ENCODE data around the gene PPP1R12A.

Gene PPP1R12A

DNA sequence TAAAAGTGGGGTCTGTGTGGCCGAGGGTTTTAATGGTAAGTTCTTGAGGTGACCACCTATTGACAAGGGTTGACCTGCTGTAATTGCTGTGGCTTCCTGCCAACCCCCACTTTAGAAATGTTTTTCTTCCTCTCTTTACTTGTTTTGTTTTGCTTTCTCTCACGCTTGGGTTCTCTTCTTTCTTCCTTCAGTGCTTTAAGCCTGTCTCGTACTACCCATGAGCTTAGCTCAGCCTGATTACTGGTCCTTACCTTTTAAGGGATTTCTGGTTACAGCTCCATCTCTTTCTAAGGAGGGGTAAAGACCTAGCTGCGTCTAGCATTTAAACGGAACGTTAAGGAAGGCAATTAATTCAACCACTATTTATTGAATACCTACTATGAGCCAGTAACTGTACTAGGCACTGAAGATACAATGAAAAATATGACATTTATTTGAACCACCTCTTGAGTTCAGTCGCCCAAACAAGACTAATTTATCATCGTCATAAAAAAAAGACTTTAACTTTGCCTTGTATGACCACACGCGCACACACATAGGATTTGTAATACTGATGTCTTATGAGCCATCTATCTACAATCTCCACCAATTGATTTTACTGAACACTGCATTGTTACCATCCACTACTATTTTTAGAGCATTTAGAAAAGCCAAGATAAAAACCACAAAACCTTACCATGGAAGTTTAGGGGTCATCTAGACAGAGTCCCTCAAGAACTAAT, 888 bp upstream of the PPP1R12A start (continued):
- TF ChIP-seq, protein P1, sequence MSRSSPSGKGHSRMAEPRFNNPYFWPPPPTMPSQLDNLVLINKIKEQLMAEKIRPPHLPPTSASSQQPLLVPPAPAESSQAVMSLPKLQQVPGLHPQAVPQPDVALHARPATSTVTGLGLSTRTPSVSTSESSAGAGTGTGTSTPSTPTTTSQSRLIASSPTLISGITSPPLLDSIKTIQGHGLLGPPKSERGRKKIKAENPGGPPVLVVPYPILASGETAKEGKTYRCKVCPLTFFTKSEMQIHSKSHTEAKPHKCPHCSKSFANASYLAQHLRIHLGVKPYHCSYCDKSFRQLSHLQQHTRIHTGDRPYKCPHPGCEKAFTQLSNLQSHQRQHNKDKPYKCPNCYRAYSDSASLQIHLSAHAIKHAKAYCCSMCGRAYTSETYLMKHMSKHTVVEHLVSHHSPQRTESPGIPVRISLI (tag by site-specific recombination; IDR thresholded peaks at IDR 0.05), result peak; percentile 14; the same call in 1 of the 2 replicates
- no peak for TF ChIP-seq ZNF426 (tag by site-specific recombination; IDR thresholded peaks at IDR 0.05)
- no peak for TF ChIP-seq SCRT1 (tag by site-specific recombination; IDR thresholded peaks at IDR 0.05; ENCODE audit: borderline replicate concordance)
- TF ChIP-seq ZBTB17 (tag by site-specific recombination; IDR thresholded peaks at IDR 0.05), result peak; percentile 48
- TF ChIP-seq PRDM1 (tag by site-specific recombination; IDR thresholded peaks at IDR 0.05), result 0 out of 2 replicates have a peak, but pooled peaks have one; percentile 25
- peak; percentile 81 for TF ChIP-seq ZNF664 (tag by site-specific recombination; IDR thresholded peaks at IDR 0.05)
- no peak for TF ChIP-seq OVOL3 (tag by site-specific recombination; IDR thresholded peaks at IDR 0.05)
- no peak for TF ChIP-seq ZNF768 (tag by site-specific recombination; IDR thresholded peaks at IDR 0.05)
- TF ChIP-seq KLF1 (tag by site-specific recombination; IDR thresholded peaks at IDR 0.05), result no peak
- TF ChIP-seq, protein P2, sequence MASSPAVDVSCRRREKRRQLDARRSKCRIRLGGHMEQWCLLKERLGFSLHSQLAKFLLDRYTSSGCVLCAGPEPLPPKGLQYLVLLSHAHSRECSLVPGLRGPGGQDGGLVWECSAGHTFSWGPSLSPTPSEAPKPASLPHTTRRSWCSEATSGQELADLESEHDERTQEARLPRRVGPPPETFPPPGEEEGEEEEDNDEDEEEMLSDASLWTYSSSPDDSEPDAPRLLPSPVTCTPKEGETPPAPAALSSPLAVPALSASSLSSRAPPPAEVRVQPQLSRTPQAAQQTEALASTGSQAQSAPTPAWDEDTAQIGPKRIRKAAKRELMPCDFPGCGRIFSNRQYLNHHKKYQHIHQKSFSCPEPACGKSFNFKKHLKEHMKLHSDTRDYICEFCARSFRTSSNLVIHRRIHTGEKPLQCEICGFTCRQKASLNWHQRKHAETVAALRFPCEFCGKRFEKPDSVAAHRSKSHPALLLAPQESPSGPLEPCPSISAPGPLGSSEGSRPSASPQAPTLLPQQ (tag by site-specific recombination; IDR thresholded peaks at IDR 0.05), result no peak
- TF ChIP-seq, protein P3, sequence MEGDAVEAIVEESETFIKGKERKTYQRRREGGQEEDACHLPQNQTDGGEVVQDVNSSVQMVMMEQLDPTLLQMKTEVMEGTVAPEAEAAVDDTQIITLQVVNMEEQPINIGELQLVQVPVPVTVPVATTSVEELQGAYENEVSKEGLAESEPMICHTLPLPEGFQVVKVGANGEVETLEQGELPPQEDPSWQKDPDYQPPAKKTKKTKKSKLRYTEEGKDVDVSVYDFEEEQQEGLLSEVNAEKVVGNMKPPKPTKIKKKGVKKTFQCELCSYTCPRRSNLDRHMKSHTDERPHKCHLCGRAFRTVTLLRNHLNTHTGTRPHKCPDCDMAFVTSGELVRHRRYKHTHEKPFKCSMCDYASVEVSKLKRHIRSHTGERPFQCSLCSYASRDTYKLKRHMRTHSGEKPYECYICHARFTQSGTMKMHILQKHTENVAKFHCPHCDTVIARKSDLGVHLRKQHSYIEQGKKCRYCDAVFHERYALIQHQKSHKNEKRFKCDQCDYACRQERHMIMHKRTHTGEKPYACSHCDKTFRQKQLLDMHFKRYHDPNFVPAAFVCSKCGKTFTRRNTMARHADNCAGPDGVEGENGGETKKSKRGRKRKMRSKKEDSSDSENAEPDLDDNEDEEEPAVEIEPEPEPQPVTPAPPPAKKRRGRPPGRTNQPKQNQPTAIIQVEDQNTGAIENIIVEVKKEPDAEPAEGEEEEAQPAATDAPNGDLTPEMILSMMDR (tag by site-specific recombination; IDR thresholded peaks at IDR 0.05), result no peak

DNA sequence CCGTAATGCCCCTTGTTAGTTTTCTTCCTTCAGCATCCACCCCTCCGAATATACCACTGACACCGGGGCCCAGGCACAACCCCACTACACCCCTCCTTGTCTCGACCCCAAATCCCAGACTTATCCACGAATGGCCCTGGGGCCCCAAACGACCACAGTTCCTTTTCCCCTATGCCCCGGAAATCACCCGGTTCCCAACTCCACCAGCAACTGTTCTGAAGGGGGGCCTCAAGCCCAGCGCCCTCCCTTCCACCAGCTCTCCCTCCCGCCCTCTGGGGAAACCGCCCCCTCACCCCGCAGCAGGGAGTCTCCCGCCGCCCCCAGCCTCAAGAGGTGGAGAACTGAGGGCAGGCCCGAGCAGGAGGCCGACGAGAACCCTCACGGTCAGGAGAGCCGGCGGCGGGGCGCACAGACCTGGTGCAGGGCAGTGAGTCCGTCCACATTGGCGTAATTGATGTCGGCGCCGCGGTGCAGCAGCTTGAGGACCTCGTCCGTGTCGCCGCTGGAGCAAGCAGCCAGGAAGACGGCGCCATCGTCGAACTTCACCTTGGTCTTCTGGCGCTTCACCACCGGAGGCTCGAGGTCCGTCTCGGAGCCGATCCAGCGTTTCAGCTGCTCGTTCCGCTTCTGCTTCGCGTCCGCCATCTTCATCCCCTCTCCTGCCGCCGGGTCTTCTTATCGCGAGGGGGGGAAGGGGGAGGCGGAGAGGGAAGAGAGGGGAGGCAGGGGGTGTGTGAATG, 446 bp downstream of the PPP1R12A start:
- ChIA-PET CTCF (interaction anchor here (0.6 to 1.0 kb wide), 3 partner anchors 86 to 514 kb away, joined by 3 read pairs; no protein-coding TSS in a partner anchor), POLR2A (interaction anchor here (1.1 to 1.6 kb wide), 2 partner anchors 9 to 254 kb away, joined by 3 read pairs; no protein-coding TSS in a partner anchor)
- Histone ChIP-seq H3K4me1 (ENCODE audit: control insufficient read depth, insufficient read depth, low read length) (peaks cover 5% of the 10 kb centered on the region), H3K27ac (ENCODE audit: extremely low read depth, low read depth, low read length) (peak overlapping the region; percentile 93), H3K36me3 (ENCODE audit: control insufficient read depth in 2 of 2, insufficient read depth in 1 of 2, low read length in 2 of 2) (no peaks in the 10 kb centered on the region), H3K4me3 (ENCODE audit: low read depth, low read length) (peak overlapping the region; percentile 76), H3K9me3 (ENCODE audit: control insufficient read depth, insufficient read depth, low read depth, low read length) (no peaks in the 10 kb centered on the region)
- peak; percentile 67 for TF ChIP-seq KLF9 (tag by site-specific recombination; IDR thresholded peaks at IDR 0.05; ENCODE audit: low read depth)
- no peak for TF ChIP-seq ZNF707 (tag by site-specific recombination; IDR thresholded peaks at IDR 0.05)
- TF ChIP-seq ZBTB20 (tag by site-specific recombination; IDR thresholded peaks at IDR 0.05), result peak; percentile 98
- peak; percentile 26; the same call in 1 of the 2 replicates for TF ChIP-seq ZNF391 (tag by site-specific recombination; IDR thresholded peaks at IDR 0.05; ENCODE audit: borderline replicate concordance, low read depth)
- TF ChIP-seq GLIS2 (tag by site-specific recombination; IDR thresholded peaks at IDR 0.05), result peak; percentile 39; the same call in 1 of the 2 replicates
- no peak for TF ChIP-seq GLI4 (tag by site-specific recombination; IDR thresholded peaks at IDR 0.05)
- TF ChIP-seq ZBTB7A (tag by site-specific recombination; IDR thresholded peaks at IDR 0.05; ENCODE audit: low read depth), result no peak
- TF ChIP-seq KLF8 (tag by site-specific recombination; IDR thresholded peaks at IDR 0.05), result peak; percentile 12; the same call in 1 of the 2 replicates
- no peak for TF ChIP-seq ZNF248 (tag by site-specific recombination; IDR thresholded peaks at IDR 0.05)
- TF ChIP-seq ZNF777 (tag by site-specific recombination; IDR thresholded peaks at IDR 0.05; ENCODE audit: borderline replicate concordance), result peak; percentile 55; the same call in 1 of the 2 replicates
- TF ChIP-seq ZNF121 (tag by site-specific recombination; IDR thresholded peaks at IDR 0.05), result peak; percentile 66; the same call in 1 of the 2 replicates
- peak; percentile 26; the same call in 1 of the 2 replicates for TF ChIP-seq ZBTB8A (tag by site-specific recombination; IDR thresholded peaks at IDR 0.05)
- TF ChIP-seq OVOL3 (tag by site-specific recombination; IDR thresholded peaks at IDR 0.05), result no peak
- TF ChIP-seq ZIC2 (tag by site-specific recombination; IDR thresholded peaks at IDR 0.05), result peak; percentile 22; the same call in 1 of the 2 replicates
- TF ChIP-seq REPIN1 (tag by site-specific recombination; IDR thresholded peaks at IDR 0.05; ENCODE audit: low read depth), result no peak
- TF ChIP-seq ZNF423 (tag by site-specific recombination; IDR thresholded peaks at IDR 0.05), result peak; percentile 20; the same call in 1 of the 2 replicates
- TF ChIP-seq BCL11B (tag by site-specific recombination; IDR thresholded peaks at IDR 0.05; ENCODE audit: low read depth), result peak; percentile 16; the same call in 1 of the 2 replicates
- TF ChIP-seq ZNF610 (tag by site-specific recombination; IDR thresholded peaks at IDR 0.05; ENCODE audit: borderline replicate concordance), result 0 out of 2 replicates have a peak, but pooled peaks have one; percentile 42
- TF ChIP-seq SP2 (tag by site-specific recombination; IDR thresholded peaks at IDR 0.05), result peak; percentile 81
- peak; percentile 67 for TF ChIP-seq ZNF202 (tag by site-specific recombination; IDR thresholded peaks at IDR 0.05; ENCODE audit: borderline replicate concordance)
- TF ChIP-seq KLF16 (tag by site-specific recombination; IDR thresholded peaks at IDR 0.05), result peak; percentile 53
- TF ChIP-seq ZFP37 (tag by site-specific recombination; IDR thresholded peaks at IDR 0.05), result peak; percentile 32
